ENCODE measurements around the gene CD226. TPM values are rescaled to one million over a fixed set of nuclear protein-coding genes. Genes with fewer than 3 reads are reported as not detected.

Gene CD226
- total and polyA plus RNA-seq, 10 of the 15 experiments (the other 5 are each of a cell fraction or from before 2014, with no cell fraction given), result 12.9 to 68.8 (median 47.3) TPM

DNA sequence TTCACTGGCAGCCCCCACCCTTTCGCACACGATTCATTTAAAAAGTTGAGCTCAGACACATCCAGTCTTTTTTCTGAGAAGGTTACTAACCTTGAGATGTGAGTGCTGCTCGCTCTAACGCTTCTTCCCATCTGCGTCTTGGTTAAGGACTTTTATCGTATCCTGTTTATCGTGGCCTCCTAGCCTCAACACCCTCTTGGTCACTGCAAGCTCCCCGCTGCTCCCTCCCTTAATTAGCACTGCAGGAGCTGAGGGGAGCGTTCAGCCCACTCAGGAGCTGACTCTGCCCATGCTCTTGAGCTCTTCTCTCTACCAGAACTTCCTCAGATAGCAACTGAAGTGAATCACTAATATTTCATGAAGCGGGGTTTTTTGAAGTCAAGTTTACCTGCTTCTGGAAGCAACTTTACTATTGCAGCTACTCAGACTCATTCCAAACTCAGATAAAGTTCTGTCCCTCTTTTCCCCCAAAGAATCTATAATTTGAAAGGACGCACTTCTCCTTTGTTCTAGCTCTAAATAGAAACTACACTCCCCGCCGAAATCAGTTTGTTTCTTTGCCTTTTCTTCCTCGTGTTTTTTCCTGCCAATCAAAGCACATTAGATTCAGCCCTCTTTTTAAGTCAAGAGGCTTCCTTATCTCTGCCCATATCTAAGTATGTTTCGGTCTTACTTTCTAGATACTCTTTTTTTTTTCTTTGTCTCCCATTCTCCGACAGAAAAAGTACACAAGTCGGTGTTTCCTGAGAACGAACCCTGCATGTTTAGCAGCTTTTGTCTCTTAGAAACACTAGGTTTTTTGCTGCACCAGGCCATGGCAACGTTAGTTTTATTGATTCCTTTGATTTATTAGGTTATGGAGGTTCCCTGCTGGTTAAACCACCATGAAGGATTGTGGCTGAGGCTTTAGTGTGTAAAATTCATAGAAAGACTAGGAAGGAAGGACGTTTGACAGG is 9.3 kb upstream of the CD226 start:
- DNase-seq (ENCODE audit: low read depth, low spot score) (no peak), ATAC-seq (peak; percentile 17), FAIRE-seq (no peak)
- WGBS (ENCODE audit: insufficient coverage, insufficient replicate concordance, low lambda C conversion rate, missing lambda C conversion rate), result 88% methylated on average over 20 of the region's 20 CpGs
- no peak for TF ChIP-seq NR2F1 (conservative IDR thresholded peaks at IDR 0.05)
- TF ChIP-seq, protein P1, sequence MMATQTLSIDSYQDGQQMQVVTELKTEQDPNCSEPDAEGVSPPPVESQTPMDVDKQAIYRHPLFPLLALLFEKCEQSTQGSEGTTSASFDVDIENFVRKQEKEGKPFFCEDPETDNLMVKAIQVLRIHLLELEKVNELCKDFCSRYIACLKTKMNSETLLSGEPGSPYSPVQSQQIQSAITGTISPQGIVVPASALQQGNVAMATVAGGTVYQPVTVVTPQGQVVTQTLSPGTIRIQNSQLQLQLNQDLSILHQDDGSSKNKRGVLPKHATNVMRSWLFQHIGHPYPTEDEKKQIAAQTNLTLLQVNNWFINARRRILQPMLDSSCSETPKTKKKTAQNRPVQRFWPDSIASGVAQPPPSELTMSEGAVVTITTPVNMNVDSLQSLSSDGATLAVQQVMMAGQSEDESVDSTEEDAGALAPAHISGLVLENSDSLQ (IDR thresholded peaks at IDR 0.05), result 0 out of 2 replicates have a peak, but pooled peaks have one; percentile 16
- ChIA-PET RAD21 (ENCODE audit: unreplicated experiment) (interaction anchor here (1.1 to 1.6 kb wide), 4 partner anchors 11 to 114 kb away, joined by 3 to 7 read pairs (median 5); no protein-coding TSS in a partner anchor), SMC1A (ENCODE audit: uncharacterized antibody, unreplicated experiment) (interaction anchor here (0.7 to 2.4 kb wide), 16 partner anchors 13 to 115 kb away, joined by 3 to 19 read pairs (median 3); no protein-coding TSS in a partner anchor), POLR2A (interaction anchor here (0.5 to 1.2 kb wide), 2 partner anchors 40 to 1159 kb away, joined by 4 to 5 read pairs; partner anchors contain the start of gene CCDC102B), CTCF (interaction anchor here (0.8 to 1.9 kb wide), 5 partner anchors 10 to 1032 kb away, joined by 3 to 6 read pairs (median 4); no protein-coding TSS in a partner anchor)
- Histone ChIP-seq H3K4me3 (no peak overlapping the region), H3K9ac (ENCODE audit: control insufficient read depth, insufficient read depth, low read length) (0 out of 2 replicates have a peak overlapping the region, but pooled peaks have one; percentile 2), H4K20me1 (ENCODE audit: control insufficient read depth, insufficient read depth) (no peaks in the 10 kb centered on the region), H3K4me2 (ENCODE audit: control insufficient read depth, insufficient read depth) (peak overlapping the region; percentile 35), H2AFZ (ENCODE audit: control insufficient read depth, low read depth, low read length) (peak overlapping the region; percentile 15), H3K79me2 (ENCODE audit: control insufficient read depth, insufficient read depth, low read length) (no peaks in the 10 kb centered on the region), H3K9me3 (replicated peaks; ENCODE audit: control insufficient read depth, insufficient read depth, low read length) (no peaks in the 10 kb centered on the region; the same call in 2 of the 3 replicates), H3K4me1 (ENCODE audit: control insufficient read depth, insufficient read depth, low read length) (peaks cover 36% of the 10 kb centered on the region), H3K27ac (ENCODE audit: control insufficient read depth, insufficient read depth) (peak overlapping the region; percentile 53), H3K27me3 (replicated peaks in 1 of 2; ENCODE audit: control insufficient read depth in 2 of 2, insufficient read depth in 2 of 2, low read length in 1 of 2) (no peaks in the 10 kb centered on the region), H3K36me3 (ENCODE audit: control insufficient read depth in 2 of 2, insufficient read depth in 2 of 2, low read length in 1 of 2) (no peaks in the 10 kb centered on the region)
- intact Hi-C loops (cut with micrococcal nuclease; ENCODE audit: unreplicated experiment), result no loop called here
- BruUV-seq (replicated peaks), result no TSS peak
- in situ Hi-C loops (cut with MboI), result no loop called here
